Chondrocyte (in vitro differentiated cells): ENCODE results near the gene ZNF423. TPM values are rescaled to one million over a fixed set of nuclear protein-coding genes. Genes with fewer than 3 reads are reported as not detected.

Experiments used
- DNase-seq: peaks from one replicate; pipeline ENCODE4 v3.0.0; 2021; ENCODE audit warnings: mixed read lengths, low spot score
- H3K27ac Mint-ChIP-seq: one replicate; pipeline ENCODE4 v1.8.0; 2021; ENCODE audit warnings: mild to moderate bottlenecking, moderate library complexity, mixed read lengths; ENCODE audit not compliant: unreplicated experiment
- H3K27me3 Mint-ChIP-seq: 2 replicates; pipeline ENCODE4 v1.8.0; 2021; ENCODE audit warnings: low read depth, mixed read lengths
- H3K36me3 Mint-ChIP-seq: 2 replicates; pipeline ENCODE4 v1.8.0; 2021; ENCODE audit warnings: low read depth, mixed read lengths
- H3K4me1 Mint-ChIP-seq: 2 replicates; pipeline ENCODE4 v1.8.0; 2021; ENCODE audit warnings: low read depth, mild to moderate bottlenecking, mixed read lengths
- H3K4me3 Mint-ChIP-seq: one replicate; pipeline ENCODE4 v1.8.0; 2021; ENCODE audit warnings: mild to moderate bottlenecking, moderate library complexity, mixed read lengths; ENCODE audit not compliant: unreplicated experiment
- H3K9me3 Mint-ChIP-seq: 2 replicates; pipeline ENCODE4 v1.8.0; 2021; ENCODE audit warnings: low read depth, mixed read lengths
- total RNA-seq: library from RNA; stranded (reverse); gene quantifications from 3 replicates; pipeline ENCODE4 v1.2.1, GENCODE V29; 2021
- TF ChIP-seq, protein P1 (sequence below): fragments of 200-600 bp; sonication (generic); IDR thresholded peaks from 2 replicates; pipeline ENCODE4 v1.5.0; 2021; ENCODE audit warnings: antibody characterized with exemption, mild to moderate bottlenecking, moderate library complexity

ZNF423 gene
- total RNA-seq, 1 donor from 2014 or later = 4.7 TPM

GRCh38 chr16:49442805-49443204 lies 413.1 kb downstream of the ZNF423 start:
- H3K9me3 Mint-ChIP-seq = no peaks in the 10 kb centered on the region
- peaks cover 3% of the 10 kb centered on the region for H3K4me1 Mint-ChIP-seq
- no peak overlapping the region for H3K27ac Mint-ChIP-seq
- H3K4me3 Mint-ChIP-seq = no peak overlapping the region
- TF ChIP-seq, protein P1, sequence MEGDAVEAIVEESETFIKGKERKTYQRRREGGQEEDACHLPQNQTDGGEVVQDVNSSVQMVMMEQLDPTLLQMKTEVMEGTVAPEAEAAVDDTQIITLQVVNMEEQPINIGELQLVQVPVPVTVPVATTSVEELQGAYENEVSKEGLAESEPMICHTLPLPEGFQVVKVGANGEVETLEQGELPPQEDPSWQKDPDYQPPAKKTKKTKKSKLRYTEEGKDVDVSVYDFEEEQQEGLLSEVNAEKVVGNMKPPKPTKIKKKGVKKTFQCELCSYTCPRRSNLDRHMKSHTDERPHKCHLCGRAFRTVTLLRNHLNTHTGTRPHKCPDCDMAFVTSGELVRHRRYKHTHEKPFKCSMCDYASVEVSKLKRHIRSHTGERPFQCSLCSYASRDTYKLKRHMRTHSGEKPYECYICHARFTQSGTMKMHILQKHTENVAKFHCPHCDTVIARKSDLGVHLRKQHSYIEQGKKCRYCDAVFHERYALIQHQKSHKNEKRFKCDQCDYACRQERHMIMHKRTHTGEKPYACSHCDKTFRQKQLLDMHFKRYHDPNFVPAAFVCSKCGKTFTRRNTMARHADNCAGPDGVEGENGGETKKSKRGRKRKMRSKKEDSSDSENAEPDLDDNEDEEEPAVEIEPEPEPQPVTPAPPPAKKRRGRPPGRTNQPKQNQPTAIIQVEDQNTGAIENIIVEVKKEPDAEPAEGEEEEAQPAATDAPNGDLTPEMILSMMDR = no peak
- DNase-seq = no peak
- peaks cover 38% of the 10 kb centered on the region for H3K27me3 Mint-ChIP-seq
- no peaks in the 10 kb centered on the region for H3K36me3 Mint-ChIP-seq

DNA sequence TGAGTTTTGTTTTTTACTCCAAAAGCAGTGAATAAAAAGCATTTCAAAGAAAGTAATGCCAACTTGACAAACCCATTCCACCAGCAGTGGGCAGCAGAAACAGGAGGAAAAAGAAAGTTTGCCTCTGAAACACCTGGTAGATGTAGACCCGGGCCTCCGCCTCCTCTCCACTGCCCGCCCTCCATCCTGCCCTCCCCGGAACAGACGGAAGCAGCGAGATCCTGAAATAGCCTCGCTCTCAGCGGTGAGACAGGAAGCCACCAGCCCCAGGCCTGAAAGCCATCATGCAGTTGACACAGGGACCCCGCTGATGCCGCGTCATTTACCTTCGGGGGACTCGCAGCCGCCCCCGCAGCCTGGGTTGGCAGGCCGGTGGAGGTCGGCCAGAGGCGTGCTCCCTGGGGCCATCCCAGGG lies 414.5 kb downstream of the ZNF423 start:
- no peaks in the 10 kb centered on the region for H3K36me3 Mint-ChIP-seq
- H3K9me3 Mint-ChIP-seq = no peaks in the 10 kb centered on the region
- peaks cover 40% of the 10 kb centered on the region for H3K27me3 Mint-ChIP-seq
- TF ChIP-seq, protein P1 = peak; percentile 72
- peaks cover 3% of the 10 kb centered on the region for H3K4me1 Mint-ChIP-seq
- no peak for DNase-seq
- peak overlapping the region; percentile 27 for H3K4me3 Mint-ChIP-seq
- no peak overlapping the region for H3K27ac Mint-ChIP-seq

- peaks cover 3% of the 10 kb centered on the region for H3K4me1 Mint-ChIP-seq
Observed at GRCh38 chr16:49440156-49441065, 415.5 kb downstream of the ZNF423 start.

GRCh38 chr16:49439676-49440075 lies 416.2 kb downstream of the ZNF423 start:
- Mint-ChIP-seq H3K27me3 (peaks cover 50% of the 10 kb centered on the region), H3K4me1 (peaks cover 3% of the 10 kb centered on the region), H3K9me3 (no peaks in the 10 kb centered on the region), H3K36me3 (no peaks in the 10 kb centered on the region), H3K4me3 (no peak overlapping the region), H3K27ac (no peak overlapping the region)
- no peak for DNase-seq
- TF ChIP-seq, protein P1 = no peak

More at GRCh38 chr16:49440156-49441065, 415.5 kb downstream of the ZNF423 start:
- Mint-ChIP-seq H3K27ac (no peak overlapping the region), H3K9me3 (no peaks in the 10 kb centered on the region), H3K4me3 (no peak overlapping the region), H3K27me3 (peaks cover 48% of the 10 kb centered on the region), H3K36me3 (no peaks in the 10 kb centered on the region)
- DNase-seq = no peak
- TF ChIP-seq, protein P1 = peak; percentile 40

GRCh38 chr16:49439050-49439449 lies 416.9 kb downstream of the ZNF423 start:
- no peaks in the 10 kb centered on the region for H3K9me3 Mint-ChIP-seq
- peaks cover 3% of the 10 kb centered on the region for H3K4me1 Mint-ChIP-seq
- no peaks in the 10 kb centered on the region for H3K36me3 Mint-ChIP-seq
- H3K4me3 Mint-ChIP-seq = no peak overlapping the region
- no peak overlapping the region for H3K27ac Mint-ChIP-seq
- peaks cover 49% of the 10 kb centered on the region for H3K27me3 Mint-ChIP-seq
- DNase-seq = peak; percentile 14
- TF ChIP-seq, protein P1 = no peak

Other genes starting within 250 kb of the ZNF423 start
- 23.8 to 28.1 TPM (median 25.7 TPM) in 3 replicates for gene CNEP1R1, start 169.1 kb upstream of the ZNF423 start, total RNA-seq
- gene HEATR3, start 209.9 kb upstream of the ZNF423 start, total RNA-seq = 16.0 to 19.8 TPM (median 17.3 TPM) in 3 replicates